ENCODE measurements around the gene CAB39L. TPM values are rescaled to one million over a fixed set of nuclear protein-coding genes. Genes with fewer than 3 reads are reported as not detected.

CAB39L gene
- total and polyA plus RNA-seq, 2 of the 13 experiments (the other 11 are each of a cell fraction or from before 2014, with no cell fraction given) = 3.1 to 6.1 TPM

- Histone ChIP-seq H3K4me2 (ENCODE audit: low read depth, low read length) (no peak overlapping the region), H3K79me2 (ENCODE audit: insufficient read depth, low read length) (no peaks in the 10 kb centered on the region), H3K4me3 (replicated peaks in 1 of 3; ENCODE audit: insufficient read depth in 1 of 3, low read depth in 2 of 3, low read length in 3 of 3) (no peak overlapping the region), H3K9me3 (ENCODE audit: low read length) (no peaks in the 10 kb centered on the region), H3K27ac (ENCODE audit: extremely low read length, insufficient read depth, low read length) (no peak overlapping the region), H3K4me1 (ENCODE audit: insufficient read depth, low read length) (peaks cover 28% of the 10 kb centered on the region), H4K20me1 (ENCODE audit: insufficient read depth, low read length) (no peaks in the 10 kb centered on the region), H3K36me3 (replicated peaks in 1 of 2; ENCODE audit: control insufficient read depth in 1 of 2, insufficient read depth in 2 of 2, low read length in 2 of 2) (no peaks in the 10 kb centered on the region), H3K27me3 (ENCODE audit: control insufficient read depth in 1 of 2, insufficient read depth in 2 of 2, low read length in 2 of 2) (no peaks in the 10 kb centered on the region), H3K9ac (ENCODE audit: insufficient read depth, low read depth, low read length) (no peak overlapping the region), H2AFZ (ENCODE audit: low read length) (no peak overlapping the region)
- ATAC-seq (no peak), FAIRE-seq (no peak), DNase-seq (ENCODE audit: low spot score) (no peak)
- CTCF ChIA-PET (ENCODE audit: low intra/inter-chr PET ratio, low total read pairs) = no interaction called here
- POLR2A ChIA-PET = no interaction called here
- intact Hi-C loops (cut with micrococcal nuclease; ENCODE audit: unreplicated experiment) = no loop called here
- 95% methylated on average over 3 of the region's 3 CpGs for WGBS (ENCODE audit: low lambda C conversion rate)
- in situ Hi-C loops (cut with HindIII; ENCODE audit: extremely low pct_ligation_motif_present, low pct_unique_long_range_greater_than_20kb) = no loop called here
- BruUV-seq (replicated peaks) = no TSS peak
- no peak for TF ChIP-seq KLF11 (CRISPR knock-in tag; IDR thresholded peaks at IDR 0.05)
- TF ChIP-seq ZFP36L1 (CRISPR knock-in tag; IDR thresholded peaks at IDR 0.05) = no peak
- TF ChIP-seq NR2F1 (CRISPR knock-in tag; IDR thresholded peaks at IDR 0.05) = no peak
- no peak for TF ChIP-seq SMC3 (IDR thresholded peaks at IDR 0.05; ENCODE audit: low read length)
- no peak for TF ChIP-seq ZHX1 (CRISPR knock-in tag; IDR thresholded peaks at IDR 0.05; ENCODE audit: low read depth)
- no peak for TF ChIP-seq ZBTB40 (IDR thresholded peaks at IDR 0.05)
- no peak for TF ChIP-seq ZBTB40 (CRISPR knock-in tag; IDR thresholded peaks at IDR 0.05)
- TF ChIP-seq ZNF468 (CRISPR knock-in tag; IDR thresholded peaks at IDR 0.05) = no peak
- TF ChIP-seq IRF2 (CRISPR knock-in tag; IDR thresholded peaks at IDR 0.05) = no peak
- no peak for TF ChIP-seq ZNF709 (CRISPR knock-in tag; IDR thresholded peaks at IDR 0.05)
- no peak for TF ChIP-seq ZKSCAN5 (CRISPR knock-in tag; IDR thresholded peaks at IDR 0.05)
- no peak for TF ChIP-seq ATF7 (IDR thresholded peaks at IDR 0.05)
- TF ChIP-seq ATF7 (CRISPR knock-in tag; IDR thresholded peaks at IDR 0.05) = no peak
- no peak for TF ChIP-seq NFATC3 (CRISPR knock-in tag; IDR thresholded peaks at IDR 0.05)
Measured at GRCh38 chr13:49417161-49417560, 26.7 kb downstream of the CAB39L start.

All from HepG2 (cell line).